Glutamatergic neuron (in vitro differentiated cells): ENCODE results near the gene TXNRD1. TPM values are rescaled to one million over a fixed set of nuclear protein-coding genes. Genes with fewer than 3 reads are reported as not detected.

Source experiments
- DNase-seq: peaks from one replicate; pipeline ENCODE4 v3.0.0; 2022
- H3K27ac Mint-ChIP-seq: one replicate; pipeline ENCODE4 v1.8.0; 2020; ENCODE audit warnings: mild to moderate bottlenecking, mixed read lengths, inconsistent platforms; ENCODE audit not compliant: unreplicated experiment
- H3K27me3 Mint-ChIP-seq: one replicate; pipeline ENCODE4 v1.8.0; 2020; ENCODE audit warnings: mild to moderate bottlenecking, moderate library complexity, mixed read lengths, inconsistent platforms; ENCODE audit not compliant: unreplicated experiment
- H3K36me3 Mint-ChIP-seq: one replicate; pipeline ENCODE4 v1.8.0; 2020; ENCODE audit warnings: mild to moderate bottlenecking, mixed read lengths, inconsistent platforms; ENCODE audit not compliant: unreplicated experiment
- H3K4me1 Mint-ChIP-seq: one replicate; pipeline ENCODE4 v1.8.0; 2020; ENCODE audit warnings: mild to moderate bottlenecking, low read depth, mixed read lengths, inconsistent platforms; ENCODE audit not compliant: unreplicated experiment
- H3K4me3 Mint-ChIP-seq: one replicate; pipeline ENCODE4 v1.8.0; 2020; ENCODE audit warnings: mild to moderate bottlenecking, mixed read lengths, inconsistent platforms; ENCODE audit not compliant: unreplicated experiment
- H3K9me3 Mint-ChIP-seq: one replicate; pipeline ENCODE4 v1.8.0; 2020; ENCODE audit warnings: mild to moderate bottlenecking, moderate library complexity, mixed read lengths, inconsistent platforms; ENCODE audit not compliant: unreplicated experiment
- total RNA-seq: library from RNA; stranded (reverse); fragmentation: NEBNext Ultra II Directional; extraction: Animal tissue kit (Norgen Biotek cat#: 25700); gene quantifications from one replicate; pipeline ENCODE4 v1.2.1, GENCODE V29; 2021; ENCODE audit not compliant: unreplicated experiment
- TF ChIP-seq, protein P1 (sequence below): fragments of 200-600 bp; sonication (generic); IDR thresholded peaks from one replicate; pipeline ENCODE4 v1.5.0; 2021; ENCODE audit not compliant: partially characterized antibody, unreplicated experiment

Gene TXNRD1
- total RNA-seq, 1 donor from 2014 or later: 81.1 TPM

DNA sequence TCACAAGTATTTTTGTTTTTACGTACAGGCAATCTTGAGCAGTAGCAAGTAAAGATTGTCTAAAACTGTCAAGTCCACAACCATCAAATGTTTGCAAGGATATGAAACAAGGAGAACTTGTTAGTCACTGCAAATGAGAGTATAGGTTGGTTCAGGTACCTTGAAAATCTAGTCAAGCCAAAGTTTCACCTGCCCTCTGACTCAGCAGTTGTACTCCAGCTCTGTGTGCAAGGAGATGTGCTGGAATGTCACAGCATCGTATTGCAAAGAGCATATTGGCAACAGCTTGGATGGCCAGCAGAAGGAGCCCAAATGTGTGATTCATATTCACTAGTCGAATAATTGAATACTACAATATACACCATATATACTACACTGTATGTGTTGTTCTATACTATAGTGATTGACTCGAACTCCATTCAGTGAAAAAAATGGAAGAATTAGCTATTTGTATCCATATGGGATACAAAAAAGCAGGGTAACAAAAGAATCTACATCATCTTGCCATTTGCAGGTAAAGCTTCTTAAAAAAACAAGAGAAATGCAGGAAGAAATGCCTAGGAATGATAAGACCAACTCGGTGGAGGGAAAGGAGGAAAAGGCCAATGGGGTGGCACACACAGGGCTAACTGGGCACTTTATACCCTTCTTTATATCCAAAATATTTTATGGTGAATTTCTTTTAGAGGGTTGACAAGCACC, 131.9 kb downstream of the TXNRD1 start:
- H3K4me3 Mint-ChIP-seq: no peak overlapping the region
- H3K27me3 Mint-ChIP-seq: no peaks in the 10 kb centered on the region
- no peaks in the 10 kb centered on the region for H3K4me1 Mint-ChIP-seq
- no peak overlapping the region for H3K27ac Mint-ChIP-seq
- DNase-seq: no peak
- H3K9me3 Mint-ChIP-seq: no peaks in the 10 kb centered on the region
- H3K36me3 Mint-ChIP-seq: no peaks in the 10 kb centered on the region
- TF ChIP-seq, protein P1, sequence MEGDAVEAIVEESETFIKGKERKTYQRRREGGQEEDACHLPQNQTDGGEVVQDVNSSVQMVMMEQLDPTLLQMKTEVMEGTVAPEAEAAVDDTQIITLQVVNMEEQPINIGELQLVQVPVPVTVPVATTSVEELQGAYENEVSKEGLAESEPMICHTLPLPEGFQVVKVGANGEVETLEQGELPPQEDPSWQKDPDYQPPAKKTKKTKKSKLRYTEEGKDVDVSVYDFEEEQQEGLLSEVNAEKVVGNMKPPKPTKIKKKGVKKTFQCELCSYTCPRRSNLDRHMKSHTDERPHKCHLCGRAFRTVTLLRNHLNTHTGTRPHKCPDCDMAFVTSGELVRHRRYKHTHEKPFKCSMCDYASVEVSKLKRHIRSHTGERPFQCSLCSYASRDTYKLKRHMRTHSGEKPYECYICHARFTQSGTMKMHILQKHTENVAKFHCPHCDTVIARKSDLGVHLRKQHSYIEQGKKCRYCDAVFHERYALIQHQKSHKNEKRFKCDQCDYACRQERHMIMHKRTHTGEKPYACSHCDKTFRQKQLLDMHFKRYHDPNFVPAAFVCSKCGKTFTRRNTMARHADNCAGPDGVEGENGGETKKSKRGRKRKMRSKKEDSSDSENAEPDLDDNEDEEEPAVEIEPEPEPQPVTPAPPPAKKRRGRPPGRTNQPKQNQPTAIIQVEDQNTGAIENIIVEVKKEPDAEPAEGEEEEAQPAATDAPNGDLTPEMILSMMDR: no peak

DNA sequence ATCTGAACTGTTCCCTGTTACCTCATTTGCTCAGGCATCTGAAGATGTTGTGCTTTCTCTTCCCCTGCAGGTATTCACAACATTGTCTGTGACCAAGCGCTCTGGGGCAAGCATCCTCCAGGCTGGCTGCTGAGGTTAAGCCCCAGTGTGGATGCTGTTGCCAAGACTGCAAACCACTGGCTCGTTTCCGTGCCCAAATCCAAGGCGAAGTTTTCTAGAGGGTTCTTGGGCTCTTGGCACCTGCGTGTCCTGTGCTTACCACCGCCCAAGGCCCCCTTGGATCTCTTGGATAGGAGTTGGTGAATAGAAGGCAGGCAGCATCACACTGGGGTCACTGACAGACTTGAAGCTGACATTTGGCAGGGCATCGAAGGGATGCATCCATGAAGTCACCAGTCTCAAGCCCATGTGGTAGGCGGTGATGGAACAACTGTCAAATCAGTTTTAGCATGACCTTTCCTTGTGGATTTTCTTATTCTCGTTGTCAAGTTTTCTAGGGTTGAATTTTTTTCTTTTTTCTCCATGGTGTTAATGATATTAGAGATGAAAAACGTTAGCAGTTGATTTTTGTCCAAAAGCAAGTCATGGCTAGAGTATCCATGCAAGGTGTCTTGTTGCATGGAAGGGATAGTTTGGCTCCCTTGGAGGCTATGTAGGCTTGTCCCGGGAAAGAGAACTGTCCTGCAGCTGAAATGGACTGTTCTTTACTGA, 132.9 kb downstream of the TXNRD1 start:
- TF ChIP-seq, protein P1: no peak
- no peaks in the 10 kb centered on the region for H3K9me3 Mint-ChIP-seq
- no peak overlapping the region for H3K4me3 Mint-ChIP-seq
- no peaks in the 10 kb centered on the region for H3K36me3 Mint-ChIP-seq
- H3K4me1 Mint-ChIP-seq: no peaks in the 10 kb centered on the region
- no peaks in the 10 kb centered on the region for H3K27me3 Mint-ChIP-seq
- no peak for DNase-seq
- no peak overlapping the region for H3K27ac Mint-ChIP-seq

DNA sequence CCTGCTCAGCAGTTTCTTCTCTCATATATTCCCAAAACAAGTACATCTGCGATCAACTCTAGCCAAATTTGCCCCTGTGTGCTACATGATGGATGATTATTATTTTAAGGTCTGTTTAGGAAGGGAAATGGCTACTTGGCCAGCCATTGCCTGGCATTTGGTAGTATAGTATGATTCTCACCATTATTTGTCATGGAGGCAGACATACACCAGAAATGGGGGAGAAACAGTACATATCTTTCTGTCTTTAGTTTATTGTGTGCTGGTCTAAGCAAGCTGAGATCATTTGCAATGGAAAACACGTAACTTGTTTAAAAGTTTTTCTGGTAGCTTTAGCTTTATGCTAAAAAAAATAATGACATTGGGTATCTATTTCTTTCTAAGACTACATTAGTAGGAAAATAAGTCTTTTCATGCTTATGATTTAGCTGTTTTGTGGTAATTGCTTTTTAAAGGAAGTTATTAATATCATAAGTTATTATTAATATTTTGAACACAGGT, 133.5 kb downstream of the TXNRD1 start:
- Mint-ChIP-seq H3K27ac (no peak overlapping the region), H3K27me3 (no peaks in the 10 kb centered on the region), H3K9me3 (no peaks in the 10 kb centered on the region), H3K36me3 (no peaks in the 10 kb centered on the region), H3K4me1 (no peaks in the 10 kb centered on the region), H3K4me3 (no peak overlapping the region)
- DNase-seq: no peak
- TF ChIP-seq, protein P1: no peak

DNA sequence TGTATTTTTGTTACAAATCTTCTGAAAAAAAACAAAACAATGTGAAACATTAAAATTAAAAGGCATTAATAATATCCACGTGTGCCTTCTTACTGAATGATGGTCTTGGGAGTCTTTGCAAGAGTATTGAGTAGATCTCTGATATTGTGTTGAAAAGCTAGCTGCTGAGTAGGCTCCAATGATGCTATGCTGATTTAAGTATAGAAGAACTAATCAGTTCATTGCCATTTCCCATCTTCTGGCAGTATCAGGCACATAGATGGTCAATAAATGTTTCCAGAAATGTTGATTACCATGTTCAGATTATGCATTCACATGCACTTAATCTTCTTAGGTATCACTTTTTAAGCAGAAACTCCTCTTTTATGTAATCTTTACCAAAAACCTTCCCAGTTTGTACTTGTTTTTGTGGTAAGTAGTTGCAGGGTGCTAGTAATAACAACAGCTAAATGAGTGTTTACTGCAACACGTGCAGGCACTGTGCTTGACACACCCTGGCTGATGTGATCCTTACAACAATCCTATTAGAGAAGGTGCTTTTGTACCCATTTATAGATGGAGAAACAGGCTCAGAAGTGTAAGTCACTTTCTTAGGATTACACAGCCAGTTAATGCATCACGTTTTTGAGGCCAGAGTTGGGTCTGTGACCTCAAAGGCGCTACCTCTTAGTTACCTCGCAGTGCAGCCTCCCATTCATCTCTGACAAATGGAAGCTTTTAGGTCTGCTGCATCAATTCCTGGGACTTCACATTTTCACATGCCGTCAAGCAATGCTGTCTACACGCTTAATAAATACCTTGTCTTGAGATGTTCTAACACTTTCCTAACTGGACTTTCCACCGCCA, 134.9 kb downstream of the TXNRD1 start:
- peaks cover 1% of the 10 kb centered on the region for H3K27me3 Mint-ChIP-seq
- H3K4me3 Mint-ChIP-seq: no peak overlapping the region
- H3K4me1 Mint-ChIP-seq: no peaks in the 10 kb centered on the region
- H3K27ac Mint-ChIP-seq: no peak overlapping the region
- TF ChIP-seq, protein P1: no peak
- DNase-seq: no peak
- H3K9me3 Mint-ChIP-seq: no peaks in the 10 kb centered on the region
- peaks cover 7% of the 10 kb centered on the region for H3K36me3 Mint-ChIP-seq
